ENCODE data around the gene ZG16B.

- TF ChIP-seq CTCF (IDR thresholded peaks at IDR 0.05) (no peak), POLR2A (IDR thresholded peaks at IDR 0.05) (no peak)
Measured at GRCh38 chr16:2825049-2825742, 4.9 kb upstream of the ZG16B start.
